PC-9 (cell line): Measurements from ENCODE around the gene FGD2. TPM values are rescaled to one million over a fixed set of nuclear protein-coding genes. Genes with fewer than 3 reads are reported as not detected.

Source experiments
- BruUV-seq: library from RNA; stranded (reverse); fragments of 400-500 nt; replicated peaks from 2 replicates; lab custom pipeline; 2021; lab: Mats Ljungman, UMichigan
- CTCF ChIA-PET: fragments of 300-600 bp; sonication (Branson Sonifier 250); formaldehyde crosslinking; loops from one replicate; lab custom pipeline; 2022; ENCODE audit warnings: antibody characterized with exemption; lab: Charles Lee
- POLR2A ChIA-PET: fragments of 300-600 bp; sonication (Branson Sonifier 250); formaldehyde crosslinking; loops from one replicate; lab custom pipeline; 2022; ENCODE audit warnings: antibody characterized with exemption; ENCODE audit not compliant: unreplicated experiment; lab: Charles Lee
- DNase-seq, 2 experiments: peaks; one replicate each; pipeline versions ENCODE4 v3.0.0 to v3.0.0-alpha.2; 2015 to 2022; ENCODE audit warnings: mixed read lengths in 1 of 2
- H2AFZ ChIP-seq: fragments of 200-600 bp; sonication (generic); 2 replicates; pipeline ENCODE4 v1.8.1; 2017; ENCODE audit warnings: antibody characterized with exemption
- H3F3A ChIP-seq: fragments of 200-600 bp; sonication (generic); 2 replicates; pipeline ENCODE4 v1.8.1; 2017; ENCODE audit warnings: antibody characterized with exemption, mild to moderate bottlenecking, low read depth; ENCODE audit not compliant: insufficient read depth
- H3K27ac ChIP-seq: fragments of 200-600 bp; sonication (generic); 2 replicates; pipeline ENCODE4 v1.6.1; 2016; ENCODE audit warnings: mixed run types
- H3K27me3 ChIP-seq: fragments of 200-600 bp; sonication (generic); 2 replicates; pipeline ENCODE4 v1.6.1; 2016; ENCODE audit warnings: low read depth, mixed run types; ENCODE audit not compliant: insufficient read depth
- H3K36me3 ChIP-seq: fragments of 200-600 bp; sonication (generic); 2 replicates; pipeline ENCODE4 v1.6.1; 2016; ENCODE audit warnings: low read depth, mixed run types
- H3K4me1 ChIP-seq: fragments of 200-600 bp; sonication (generic); replicated peaks from 2 replicates; pipeline ENCODE4 v1.6.1; 2016; ENCODE audit warnings: mixed run types; ENCODE audit not compliant: insufficient read depth
- H3K4me2 ChIP-seq: fragments of 200-600 bp; sonication (generic); 2 replicates; pipeline ENCODE4 v1.6.1; 2017; ENCODE audit warnings: mixed run types
- H3K4me3 ChIP-seq: fragments of 200-600 bp; sonication (generic); 2 replicates; pipeline ENCODE4 v1.6.1; 2016; ENCODE audit warnings: mixed run types
- H3K79me2 ChIP-seq: fragments of 200-600 bp; sonication (generic); 2 replicates; pipeline ENCODE4 v1.6.1; 2017; ENCODE audit warnings: low read depth, mixed run types
- H3K9me2 ChIP-seq: fragments of 200-600 bp; sonication (generic); 2 replicates; pipeline ENCODE4 v1.8.1; 2017; ENCODE audit warnings: mild to moderate bottlenecking; ENCODE audit not compliant: insufficient read depth
- H3K9me3 ChIP-seq: fragments of 200-600 bp; sonication (generic); 2 replicates; pipeline ENCODE4 v1.8.1; 2016; ENCODE audit warnings: low read depth; ENCODE audit not compliant: insufficient read depth
- H4K20me1 ChIP-seq: fragments of 200-600 bp; sonication (generic); 2 replicates; pipeline ENCODE4 v1.8.1; 2017; ENCODE audit not compliant: insufficient read depth
- CTCF ChIP-seq: fragments of 200-600 bp; sonication (generic); conservative IDR thresholded peaks from 2 replicates; pipeline ENCODE4 v1.6.1; 2017; ENCODE audit warnings: mixed run types, antibody characterized with exemption, mild to moderate bottlenecking, moderate library complexity
- EZH2 ChIP-seq: fragments of 200-600 bp; sonication (generic); IDR thresholded peaks from 2 replicates; pipeline ENCODE4 v1.8.0; 2017; ENCODE audit warnings: antibody characterized with exemption, low read depth
- intact Hi-C: fragments of 100-400 bp; cut with micrococcal nuclease; formaldehyde crosslinking; loops from one replicate; pipeline ENCODE4 v1.10.0; 2022; ENCODE audit not compliant: unreplicated experiment
- total RNA-seq: library from RNA; stranded (reverse); gene quantifications from 2 replicates; pipeline ENCODE4 v1.2.3, GENCODE V29; 2021

FGD2 gene
- total RNA-seq, 1 experiment from 2014 or later: 0.50 TPM

GRCh38 chr6:36973647-36974046 lies 31.8 kb upstream of the FGD2 start:
- TF ChIP-seq CTCF (no peak), EZH2 (no peak)
- CTCF ChIA-PET: interaction anchor here (0.6 kb wide), 1 partner anchor 373 kb away, joined by 5 read pairs; no protein-coding TSS in a partner anchor
- TSS peak; percentile 5 for BruUV-seq

GRCh38 chr6:36975231-36976006 lies 30.0 kb upstream of the FGD2 start:
- Histone ChIP-seq H3K36me3 (peaks cover 50% of the 10 kb centered on the region), H3K27me3 (no peaks in the 10 kb centered on the region), H3K9me2 (no peaks in the 10 kb centered on the region), H2AFZ (no peak overlapping the region), H4K20me1 (peaks cover 25% of the 10 kb centered on the region), H3K9me3 (no peaks in the 10 kb centered on the region), H3K4me2 (no peak overlapping the region), H3K79me2 (peaks cover 22% of the 10 kb centered on the region), H3K4me1 (no peaks in the 10 kb centered on the region), H3K4me3 (no peak overlapping the region), H3K27ac (no peak overlapping the region), H3F3A (0 out of 2 replicates have a peak, but pooled peaks cover 5% of the 10 kb centered on the region)
- ChIA-PET POLR2A (no interaction called here), CTCF (no interaction called here)
- TF ChIP-seq CTCF: no peak
- no peak for TF ChIP-seq EZH2
- intact Hi-C loops: no loop called here
- BruUV-seq: no TSS peak
- DNase-seq: no peak

More at GRCh38 chr6:36973647-36974046, 31.8 kb upstream of the FGD2 start:
- peaks cover 8% of the 10 kb centered on the region; the same call in 1 of the 2 replicates for H3F3A ChIP-seq
- H4K20me1 ChIP-seq: peaks cover 9% of the 10 kb centered on the region; the same call in 1 of the 2 replicates
- H3K79me2 ChIP-seq: 0 out of 2 replicates have a peak, but pooled peaks cover 6% of the 10 kb centered on the region
- no peak overlapping the region for H3K27ac ChIP-seq
- POLR2A ChIA-PET: no interaction called here
- no peak for DNase-seq
- no peaks in the 10 kb centered on the region for H3K9me2 ChIP-seq
- no peaks in the 10 kb centered on the region for H3K9me3 ChIP-seq
- H2AFZ ChIP-seq: no peak overlapping the region
- H3K4me1 ChIP-seq: no peaks in the 10 kb centered on the region
- no peaks in the 10 kb centered on the region for H3K27me3 ChIP-seq
- no peak overlapping the region for H3K4me2 ChIP-seq
- H3K4me3 ChIP-seq: no peak overlapping the region
- intact Hi-C loops: no loop called here
- peaks cover 34% of the 10 kb centered on the region for H3K36me3 ChIP-seq

- Histone ChIP-seq H3K36me3 (peaks cover 51% of the 10 kb centered on the region), H3K4me2 (no peak overlapping the region), H3K79me2 (peaks cover 27% of the 10 kb centered on the region), H3K9me2 (no peaks in the 10 kb centered on the region), H2AFZ (no peak overlapping the region), H3F3A (0 out of 2 replicates have a peak, but pooled peaks cover 5% of the 10 kb centered on the region), H3K4me1 (0 out of 2 replicates have a peak, but pooled peaks cover 4% of the 10 kb centered on the region), H3K27ac (no peak overlapping the region), H3K27me3 (no peaks in the 10 kb centered on the region), H3K4me3 (no peak overlapping the region), H3K9me3 (no peaks in the 10 kb centered on the region), H4K20me1 (peaks cover 31% of the 10 kb centered on the region)
- DNase-seq: no peak
- intact Hi-C loops: no loop called here
- no TSS peak for BruUV-seq
- no peak for TF ChIP-seq CTCF
- ChIA-PET POLR2A (interaction anchor here (0.6 kb wide), 1 partner anchor 8 kb away, joined by 3 read pairs; no protein-coding TSS in a partner anchor), CTCF (no interaction called here)
These were observed 29.5 kb upstream of the FGD2 start for GRCh38 chr6:36976007-36976264.
